GM19025 (cell line): Measurements from ENCODE around the gene GRIN2D.
A peak's percentile ranks its signal among the peaks of the same experiment; 100 is the strongest.

Experiments used
- ATAC-seq: cut with Tn5 transposase; IDR thresholded peaks from one replicate; pipeline ENCODE4 v1.9.1; 2021; ENCODE audit warnings: mild to moderate bottlenecking, low read depth, moderate library complexity; ENCODE audit not compliant: unreplicated experiment

Gene GRIN2D

GRCh38 chr19:48393559-48394330 is at the start of gene GRIN2D:
TSS of gene GRIN2D (plus strand) at chr19:48393668. CDS start at chr19:48398393, 4,725 bp downstream.
- no peak for ATAC-seq

GRCh38 chr19:48344892-48345291 is 48.6 kb upstream of the GRIN2D start:
- ATAC-seq: no peak

GRCh38 chr19:48346191-48346590 is 47.3 kb upstream of the GRIN2D start:
- no peak for ATAC-seq

- ATAC-seq: no peak
Measured at GRCh38 chr19:48348045-48348444, 45.4 kb upstream of the GRIN2D start.

DNA sequence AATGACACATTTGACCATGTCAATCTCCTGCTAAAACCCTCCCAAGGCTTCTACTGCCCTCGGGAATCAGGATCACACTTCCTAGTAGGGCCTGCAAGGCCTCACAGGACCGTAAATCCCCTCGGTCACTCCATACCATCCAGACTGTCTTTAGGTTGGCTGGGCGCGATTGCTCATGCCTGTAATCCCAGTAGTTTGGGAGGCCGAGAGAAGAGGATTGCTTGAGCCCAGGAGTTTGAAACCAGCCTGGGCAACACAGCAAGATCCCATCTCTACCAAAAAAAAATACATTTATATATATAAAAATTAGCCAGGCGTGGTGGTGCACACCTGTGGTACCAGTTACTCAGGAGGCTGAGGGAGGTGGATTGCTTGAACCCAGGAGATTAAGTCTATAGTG is 44.7 kb upstream of the GRIN2D start:
- ATAC-seq: no peak

DNA sequence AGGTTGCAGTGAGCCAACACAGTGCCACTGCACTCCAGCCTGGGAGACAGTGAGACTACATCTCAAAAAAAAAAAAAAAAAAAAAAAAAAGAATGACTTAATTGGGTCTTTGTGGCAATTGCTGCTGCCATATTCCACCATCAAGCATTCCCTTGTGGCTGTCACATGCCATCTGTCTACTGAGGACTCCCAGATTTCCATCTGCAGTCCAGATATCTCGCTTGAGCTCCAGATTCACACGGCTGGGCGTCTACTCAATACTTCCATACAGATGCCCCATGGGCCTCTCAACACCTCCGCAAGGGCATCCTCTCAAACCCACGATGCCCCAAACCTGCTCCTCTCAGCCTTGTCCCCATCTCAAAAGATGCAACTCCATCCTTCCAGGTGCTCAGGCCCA is 42.6 kb upstream of the GRIN2D start:
- ATAC-seq: no peak

- ATAC-seq: no peak
Measured at GRCh38 chr19:48351341-48351752, 42.1 kb upstream of the GRIN2D start.

- no peak for ATAC-seq
Measured at GRCh38 chr19:48353677-48354076, 39.8 kb upstream of the GRIN2D start.

- no peak for ATAC-seq
Measured at GRCh38 chr19:48354332-48354992, 39.0 kb upstream of the GRIN2D start.

DNA sequence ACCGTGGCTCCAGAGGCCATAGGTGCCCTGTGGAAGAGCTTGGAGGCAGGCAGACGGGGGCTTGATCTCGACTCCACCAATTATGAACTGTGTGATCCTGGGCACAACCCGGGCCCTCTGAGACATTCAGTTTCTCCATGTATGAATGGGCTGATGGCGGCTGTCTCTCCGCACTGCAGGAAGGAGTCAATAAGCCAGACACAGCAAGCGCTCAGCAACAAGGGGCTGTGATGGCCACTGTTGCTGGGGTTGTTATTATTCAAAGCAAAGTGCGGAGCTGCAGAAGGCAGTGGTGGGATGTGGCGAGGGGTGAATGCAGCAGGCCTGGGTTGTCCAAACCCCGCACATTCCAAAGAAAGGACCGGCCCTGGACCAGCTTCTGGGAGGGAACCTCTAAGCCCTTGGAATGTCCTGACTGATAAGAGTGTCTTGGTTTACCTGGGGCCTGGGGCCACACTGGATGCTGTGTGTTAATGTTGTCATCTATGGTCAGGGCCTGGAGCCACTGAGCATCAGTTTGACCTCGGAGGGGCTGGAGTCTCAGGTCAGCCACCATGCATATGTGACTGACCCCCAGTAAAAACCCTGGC is 38.0 kb upstream of the GRIN2D start:
- no peak for ATAC-seq

GRCh38 chr19:48359123-48359522 is 34.3 kb upstream of the GRIN2D start:
- ATAC-seq: no peak

GRCh38 chr19:48361912-48362311 is 31.6 kb upstream of the GRIN2D start:
- no peak for ATAC-seq

- peak; percentile 43 for ATAC-seq
Measured at GRCh38 chr19:48362716-48363499, 30.6 kb upstream of the GRIN2D start.

DNA sequence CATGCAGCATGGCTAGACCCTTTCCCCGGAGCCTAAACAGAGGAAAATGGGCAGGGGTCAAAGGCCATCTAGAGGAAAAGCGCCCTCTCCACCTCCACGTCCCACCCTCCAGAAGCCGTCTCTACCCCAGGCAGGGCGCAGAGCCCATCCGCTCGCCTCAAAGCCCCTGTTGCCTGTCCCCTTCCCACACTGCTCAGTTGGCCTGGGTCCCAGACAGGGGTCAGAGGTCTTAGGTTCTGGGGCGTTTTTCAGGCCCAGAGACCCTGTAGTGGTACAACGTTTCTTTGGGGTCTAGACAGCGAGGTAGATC is 30.0 kb upstream of the GRIN2D start:
- peak; percentile 4 for ATAC-seq

GRCh38 chr19:48363810-48364597 is 29.5 kb upstream of the GRIN2D start, which contains the start of the genes SYNGR4 and TMEM143:
TSS of gene SYNGR4 (plus strand) at chr19:48364367. CDS start at chr19:48365843, 1,476 bp downstream.
TSS of gene TMEM143 (minus strand) at chr19:48363940. CDS start at chr19:48363920, 20 bp downstream.
- peak; percentile 81 for ATAC-seq

GRCh38 chr19:48364598-48365348 is 28.7 kb upstream of the GRIN2D start:
- no peak for ATAC-seq

- ATAC-seq: no peak
Measured at GRCh38 chr19:48365602-48366001, 27.9 kb upstream of the GRIN2D start.

DNA sequence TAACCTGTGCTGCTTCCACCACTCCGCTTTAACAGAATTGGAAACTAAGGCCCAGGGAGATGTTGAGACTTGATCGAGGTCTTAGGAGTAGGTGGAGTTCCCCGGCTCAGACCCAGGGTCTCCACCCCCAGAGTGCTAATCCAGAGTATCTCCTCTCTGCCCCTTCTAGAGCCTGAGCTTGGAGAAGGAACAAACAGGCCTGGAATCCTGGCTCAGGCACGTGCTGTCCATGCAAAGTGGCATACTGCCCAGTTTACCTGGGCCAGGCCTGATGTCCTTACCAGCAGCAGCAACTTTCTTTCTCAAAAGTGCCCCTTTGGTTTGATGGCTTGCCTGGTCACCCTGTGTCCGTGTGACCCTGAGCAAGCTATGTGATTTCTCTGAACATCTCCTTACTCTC is 25.6 kb upstream of the GRIN2D start:
- ATAC-seq: no peak

DNA sequence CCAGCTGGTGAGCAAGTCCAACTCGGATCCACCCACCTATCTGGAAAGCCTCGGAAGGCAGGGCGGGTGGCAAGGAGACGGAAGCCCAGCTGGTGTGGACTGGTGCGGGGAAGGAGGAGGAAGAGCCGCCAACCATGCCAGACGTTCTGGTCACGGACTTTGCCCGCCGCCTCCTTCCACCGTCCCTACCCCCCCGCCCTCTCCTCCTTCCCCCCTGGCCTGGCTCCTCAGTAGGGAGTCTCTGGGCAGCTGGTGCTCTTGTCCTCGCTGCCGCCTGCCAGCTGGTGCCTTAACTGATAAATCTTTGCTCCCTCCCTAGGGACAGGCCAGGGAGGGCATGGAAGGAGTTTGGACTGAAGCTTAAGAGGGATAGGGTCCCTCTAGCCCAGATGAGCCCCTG is 24.5 kb upstream of the GRIN2D start:
- ATAC-seq: no peak
